CD4-positive, alpha-beta T cell treated with Interleukin-15 for 1 hour (primary cell): ENCODE results near the gene FNIP2.
"Not testable (repeated sequence)": the region's sequence is repeated elsewhere in the genome, so short reads cannot be mapped to it uniquely, and the experiment has no call there.

Source experiments
- DNase-seq: peaks from one replicate; pipeline ENCODE4 v3.0.0-alpha.2; 2020

Gene FNIP2

DNA sequence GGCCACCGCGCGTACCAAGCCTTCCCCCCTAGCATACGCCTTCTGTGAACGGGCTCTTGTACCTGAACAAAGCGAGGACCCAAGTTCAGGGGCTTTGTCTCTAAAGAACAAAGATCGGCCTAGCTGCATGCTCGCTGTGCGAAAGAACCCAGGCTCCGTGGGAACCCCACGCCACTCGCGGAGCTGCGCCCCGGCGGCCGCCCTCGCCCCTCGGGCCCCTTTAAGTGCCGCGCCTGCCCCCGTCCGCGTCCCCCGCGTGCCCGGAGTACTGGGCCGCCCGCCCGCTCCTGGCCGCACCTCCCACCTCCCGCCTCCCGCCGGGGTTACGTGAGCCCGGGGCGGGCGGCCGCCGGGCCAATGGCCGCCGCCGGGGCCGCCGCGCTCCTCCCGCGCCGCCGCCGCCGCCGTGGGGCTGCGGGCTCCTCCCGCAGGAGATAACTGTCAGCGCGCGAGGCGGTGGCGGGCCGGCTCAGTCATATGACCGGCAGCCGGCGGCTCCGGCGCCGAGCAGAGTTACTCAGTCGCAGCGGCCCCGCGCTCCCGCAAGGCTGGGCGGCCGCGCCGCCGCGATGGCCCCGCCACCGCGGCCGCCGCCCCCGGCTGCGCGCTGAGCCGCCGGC is at the start of gene FNIP2:
Gene FNIP2, plus strand, starts transcription at position 472 of the 620 bp plus-strand sequence. CDS start 187 bp downstream, outside the sequence.
- peak; percentile 73 for DNase-seq

GRCh38 chr4:158721680-158722079 is 47.1 kb upstream of the FNIP2 start:
- DNase-seq: no peak

DNA sequence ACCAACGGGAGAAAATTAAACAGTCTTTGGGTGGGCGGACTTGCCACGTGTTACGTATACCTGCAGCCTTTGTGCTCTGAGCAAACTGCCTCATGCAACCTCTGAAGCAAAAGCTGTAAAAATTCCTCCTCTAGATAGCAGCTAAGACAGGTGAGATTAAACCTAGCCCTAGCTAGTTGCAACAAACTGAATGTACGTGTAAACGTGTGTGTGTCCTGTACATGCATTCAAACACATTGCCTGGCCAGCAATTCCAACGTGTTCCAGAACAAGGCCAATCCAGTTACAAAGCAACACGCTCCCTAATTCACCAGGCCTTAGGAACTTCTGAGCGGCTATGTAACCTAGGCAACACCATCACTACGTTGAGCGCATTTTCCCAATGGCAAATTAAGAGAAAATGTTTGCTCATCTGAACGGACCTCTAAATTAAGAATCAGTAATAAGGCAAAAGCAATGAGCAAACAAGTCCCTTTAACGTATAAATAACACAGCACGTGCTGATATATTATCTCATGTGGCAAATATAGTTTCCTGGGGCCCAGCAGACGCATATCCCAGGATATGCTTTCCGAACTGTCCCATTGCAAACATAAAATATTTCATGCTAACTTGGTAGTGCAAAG is 46.4 kb upstream of the FNIP2 start:
- no peak for DNase-seq

DNA sequence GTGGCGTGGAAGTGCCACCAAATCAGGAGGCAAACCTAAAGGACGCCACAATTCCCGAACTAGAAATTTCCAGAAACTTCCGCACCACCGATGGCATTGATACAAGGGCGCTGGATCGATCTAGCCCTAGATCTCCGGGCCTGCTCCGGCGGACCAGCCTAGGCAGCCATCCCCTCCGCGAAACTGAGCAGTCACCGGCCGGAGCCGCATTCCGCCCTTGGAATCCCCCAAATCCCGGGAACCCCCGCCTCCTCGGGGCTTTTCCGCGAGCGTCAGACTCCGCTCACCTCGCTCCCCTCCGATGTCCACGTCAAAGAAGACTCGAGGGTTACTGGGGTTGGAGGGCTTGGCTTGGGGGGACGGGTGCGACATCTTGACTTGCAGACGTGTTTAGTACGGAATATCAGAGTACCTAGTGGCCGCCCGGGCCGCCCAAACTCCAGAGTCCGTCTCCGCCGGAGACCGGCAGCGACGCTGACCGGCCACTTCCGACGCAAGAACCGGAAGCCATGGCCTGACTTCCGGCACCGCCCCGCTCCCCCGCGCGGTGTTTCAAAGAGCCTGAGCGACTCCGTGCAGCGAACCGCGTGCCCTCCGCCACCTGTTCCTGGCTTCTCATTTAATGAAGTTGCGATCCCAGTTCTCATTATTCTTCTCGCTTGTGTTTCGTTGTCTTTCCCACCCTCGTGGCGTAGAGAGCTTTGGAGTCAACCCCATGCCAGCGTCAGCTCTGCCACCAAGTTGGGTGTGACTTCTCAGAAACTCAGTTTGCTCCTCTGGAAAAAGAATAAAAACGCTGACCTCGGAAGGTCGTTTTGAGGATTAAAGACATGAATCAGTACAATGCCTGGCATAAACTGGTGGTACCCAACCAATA is 45.7 kb upstream of the FNIP2 start, which contains the start of gene PPID:
Gene PPID, minus strand, starts transcription at position 480 of the 877 bp plus-strand sequence. Its CDS starts 108 bp downstream, at position 372.
- DNase-seq: peak; percentile 81

- no peak for DNase-seq
Observed at GRCh38 chr4:158724637-158725036, 44.2 kb upstream of the FNIP2 start.

DNA sequence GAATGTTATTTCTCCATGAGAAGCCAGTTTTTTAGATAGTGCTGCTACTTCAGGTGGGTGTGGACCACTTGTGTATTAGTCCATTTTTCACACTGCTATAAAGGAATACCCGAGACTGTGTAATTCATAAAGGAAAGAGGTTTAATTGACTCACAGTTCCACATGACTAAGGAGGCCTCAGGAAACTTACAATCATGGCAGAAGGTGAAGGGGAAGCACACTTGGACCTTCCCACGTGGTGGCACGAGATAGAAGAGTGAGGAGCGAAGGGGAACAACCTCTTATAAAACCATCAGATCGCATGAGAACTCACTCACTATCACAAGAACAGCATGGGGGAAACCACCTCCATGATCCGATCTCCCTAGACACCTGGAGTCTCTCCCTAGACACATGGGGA is 42.2 kb upstream of the FNIP2 start:
- DNase-seq: no peak

- no peak for DNase-seq
Observed at GRCh38 chr4:158728236-158728635, 40.6 kb upstream of the FNIP2 start.

- DNase-seq: peak; percentile 50
Observed at GRCh38 chr4:158729716-158730559, 38.9 kb upstream of the FNIP2 start.

- DNase-seq: no peak
Observed at GRCh38 chr4:158738866-158739265, 30.0 kb upstream of the FNIP2 start.

DNA sequence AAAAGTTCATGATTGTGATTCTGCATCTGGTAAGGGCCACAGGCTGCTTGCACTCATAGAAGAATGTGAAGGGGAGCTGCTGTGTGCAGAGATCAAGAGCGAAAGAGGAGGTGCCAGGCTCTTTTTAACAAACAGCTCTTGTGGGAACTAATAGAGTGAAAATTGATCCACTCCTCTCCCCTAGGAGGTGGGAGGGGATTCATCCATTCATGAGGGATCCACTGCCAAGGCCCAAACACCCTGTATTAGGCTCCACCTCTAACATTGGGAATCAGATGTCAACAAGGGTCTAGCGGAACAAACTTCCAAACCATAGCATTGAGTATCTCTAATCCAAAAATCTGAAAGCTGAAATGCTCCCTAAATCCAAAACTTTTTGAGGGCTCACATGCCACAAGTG is 29.2 kb upstream of the FNIP2 start:
- no peak for DNase-seq

DNA sequence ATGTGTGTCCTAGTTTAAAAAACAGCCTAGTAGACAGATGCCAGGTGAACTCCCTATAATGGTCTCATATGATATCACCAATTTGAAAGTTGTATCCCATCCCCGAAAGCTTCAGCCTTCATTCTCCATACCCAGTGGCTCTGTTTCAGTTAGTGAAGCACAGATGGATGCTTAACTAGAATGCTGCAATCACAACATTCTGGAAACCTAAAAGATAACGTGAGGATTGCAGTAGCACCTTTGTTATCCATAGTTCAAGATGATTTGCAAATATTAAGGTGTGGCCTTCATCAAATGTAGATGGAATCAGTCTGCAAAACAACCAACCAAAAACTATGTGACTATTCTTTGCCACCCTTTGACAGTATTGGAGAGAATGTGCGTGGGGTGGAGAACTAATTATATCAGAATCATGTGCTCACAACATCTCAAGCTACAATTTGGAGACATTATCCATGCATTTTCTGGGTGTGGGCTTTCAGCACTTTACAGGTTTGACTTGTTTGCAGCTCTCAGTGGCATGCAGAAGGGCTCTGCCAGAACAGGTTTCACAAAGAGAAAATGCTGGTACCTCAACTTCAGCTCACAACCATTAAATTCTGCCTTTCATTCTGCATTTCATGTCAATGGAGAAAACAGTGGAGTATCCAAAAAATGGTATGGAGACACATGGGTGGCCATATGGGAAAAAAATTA is 27.4 kb upstream of the FNIP2 start:
- no peak for DNase-seq

- not testable (repeated sequence) for DNase-seq
Observed at GRCh38 chr4:158746537-158746936, 22.3 kb upstream of the FNIP2 start.

DNA sequence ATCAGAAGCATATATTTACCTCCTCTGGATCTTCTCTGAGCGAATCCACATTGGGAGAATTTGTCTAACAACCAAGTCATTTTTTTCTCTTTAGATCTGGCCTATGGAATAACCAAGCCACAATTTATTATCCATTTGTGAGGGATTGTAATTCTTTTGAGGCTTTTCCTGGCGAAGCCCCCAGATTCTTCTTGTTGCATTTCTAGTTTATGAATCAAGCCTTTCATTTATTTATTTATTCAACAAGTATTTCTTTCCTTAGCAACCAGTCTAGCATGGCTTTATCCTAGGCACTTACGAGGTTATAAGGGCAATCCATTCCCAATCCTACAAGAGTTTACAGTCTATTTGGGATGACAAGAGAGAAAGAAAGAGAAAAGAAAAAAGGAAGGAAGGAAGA is 18.4 kb upstream of the FNIP2 start:
- no peak for DNase-seq

- no peak for DNase-seq
Observed at GRCh38 chr4:158754385-158755180, 14.2 kb upstream of the FNIP2 start.

DNA sequence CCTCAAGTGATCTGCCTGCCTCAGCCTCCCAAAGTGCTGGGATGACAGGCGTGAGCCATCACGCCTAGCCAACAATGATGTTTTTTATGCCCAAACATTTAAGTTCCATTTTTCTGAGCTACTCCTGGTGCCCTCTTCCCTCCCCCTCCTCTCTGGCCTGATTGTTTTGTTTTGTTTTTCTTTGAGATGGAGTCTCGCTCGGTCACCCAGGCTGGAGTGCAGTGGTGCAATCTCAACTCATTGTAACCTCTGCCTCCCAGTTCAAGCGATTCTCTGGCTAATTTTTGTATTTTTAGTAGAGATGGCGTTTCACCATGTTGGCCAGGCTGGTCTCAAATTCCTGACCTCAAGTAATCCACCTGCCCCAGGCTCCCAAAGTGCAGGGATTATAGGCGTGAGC is 13.0 kb upstream of the FNIP2 start:
- not testable (repeated sequence) for DNase-seq

DNA sequence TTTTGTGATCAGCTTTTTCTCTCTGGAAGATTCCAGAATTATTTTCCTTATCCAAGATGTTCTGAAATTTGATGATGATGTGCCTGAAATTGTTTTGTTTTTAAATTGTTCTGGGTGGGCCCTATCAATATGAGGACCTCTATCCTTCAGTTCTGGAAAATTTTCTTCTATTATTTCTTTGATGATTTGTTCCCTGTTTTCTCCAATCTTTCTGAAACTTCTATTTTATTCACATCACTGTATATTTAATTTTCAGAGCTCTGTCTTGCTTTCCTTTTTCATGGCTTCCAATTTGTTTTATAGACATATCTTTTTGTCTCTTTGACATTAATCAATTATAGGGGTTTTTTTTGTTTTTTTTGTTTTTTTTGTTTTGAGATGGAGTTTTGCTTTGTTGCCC is 12.2 kb upstream of the FNIP2 start:
- DNase-seq: no peak

- DNase-seq: no peak
Observed at GRCh38 chr4:158758142-158758541, 10.7 kb upstream of the FNIP2 start.

DNA sequence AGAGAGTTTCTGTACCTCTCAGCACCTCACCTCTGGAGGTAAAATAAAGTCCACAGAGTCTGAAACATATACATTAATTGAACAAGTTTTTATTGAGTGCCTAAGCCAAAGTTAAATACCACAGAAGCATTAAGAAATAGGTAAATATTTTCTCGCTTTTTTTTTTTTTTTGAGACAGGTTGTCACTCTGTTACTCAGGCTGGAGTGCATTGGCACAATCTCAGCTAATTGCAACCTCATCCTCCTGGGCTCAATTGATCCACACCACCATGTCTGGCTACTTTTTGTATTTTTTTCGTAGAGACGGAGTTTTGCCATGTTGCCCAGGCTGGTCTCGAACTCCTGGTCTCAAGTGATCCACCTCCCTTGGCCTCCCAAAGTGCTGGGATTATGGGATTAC is 10.1 kb upstream of the FNIP2 start:
- no peak for DNase-seq

- not testable (repeated sequence) for DNase-seq
Observed at GRCh38 chr4:158759539-158759938, 9.3 kb upstream of the FNIP2 start.

- no peak for DNase-seq
Observed at GRCh38 chr4:158760866-158761265, 8.0 kb upstream of the FNIP2 start.

DNA sequence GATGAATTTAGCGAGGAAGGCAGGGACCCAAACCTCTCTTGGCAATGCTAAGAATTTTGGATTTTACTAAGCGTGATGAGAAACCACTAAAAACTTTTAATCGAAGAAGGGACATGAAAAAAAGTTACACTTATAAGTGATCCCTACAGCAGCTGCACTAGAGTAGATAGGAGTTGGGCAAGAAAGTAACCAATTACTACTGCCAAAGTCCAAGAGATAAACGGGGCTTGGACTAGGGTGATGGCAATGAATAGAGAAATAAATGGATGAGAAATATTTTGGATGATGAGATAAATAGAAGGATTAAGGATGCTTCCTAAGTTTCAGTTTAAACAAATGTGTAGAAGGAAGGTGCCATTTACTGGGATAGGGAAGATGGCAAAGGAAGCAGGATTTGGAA is 6.3 kb upstream of the FNIP2 start:
- no peak for DNase-seq
